NCI-H226 (cell line): ENCODE data around the gene TIAM2.
"Not testable (repeated sequence)": the region's sequence is repeated elsewhere in the genome, so short reads cannot be mapped to it uniquely, and the experiment has no call there.

ENCODE experiments used
- DNase-seq: peaks from one replicate; pipeline ENCODE4 v3.0.0-alpha.2; 2015

Gene TIAM2

DNA sequence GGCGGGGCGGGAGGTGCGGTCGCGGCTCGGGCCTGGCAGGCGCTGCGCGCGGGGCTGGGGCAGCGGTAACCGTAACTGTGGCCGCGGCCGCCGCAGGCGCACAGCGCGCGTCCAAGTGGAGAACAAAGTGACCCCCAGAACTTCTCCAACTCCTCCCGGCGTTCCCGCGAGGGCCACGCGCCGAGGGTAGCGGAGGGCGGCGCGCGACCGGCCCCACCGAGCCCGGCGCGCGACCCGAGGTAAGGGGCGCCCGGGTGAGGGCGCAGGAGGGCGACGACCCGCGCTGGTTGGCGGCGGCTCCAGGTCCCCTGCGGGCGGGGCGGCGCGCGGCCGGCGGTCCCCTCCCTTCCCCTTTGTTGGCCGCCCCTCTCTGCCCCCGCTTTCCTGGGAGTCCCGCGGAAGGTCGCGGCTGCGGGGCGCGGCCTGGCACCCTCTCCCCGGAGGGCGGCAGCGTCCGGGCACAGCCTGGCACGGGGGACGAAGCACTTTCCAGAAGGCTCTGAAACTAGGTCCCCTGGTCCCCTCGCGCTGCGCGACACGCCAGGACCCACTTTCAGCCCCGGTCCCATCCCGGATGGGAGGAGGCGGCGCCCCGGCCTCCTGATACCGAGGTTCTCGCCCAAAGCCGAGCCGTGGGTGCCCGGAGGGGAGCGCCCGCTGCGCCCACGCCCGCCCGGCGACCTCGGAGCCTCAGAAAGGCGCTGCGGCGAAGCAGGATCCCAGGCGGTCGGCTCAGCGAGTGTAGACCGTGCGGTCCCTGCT, at the start of gene TIAM2:
TSS of gene TIAM2 (plus strand) at position 62 of the 762 bp plus-strand sequence. CDS start 133,909 bp downstream, outside the sequence.
- peak; percentile 11 for DNase-seq

DNA sequence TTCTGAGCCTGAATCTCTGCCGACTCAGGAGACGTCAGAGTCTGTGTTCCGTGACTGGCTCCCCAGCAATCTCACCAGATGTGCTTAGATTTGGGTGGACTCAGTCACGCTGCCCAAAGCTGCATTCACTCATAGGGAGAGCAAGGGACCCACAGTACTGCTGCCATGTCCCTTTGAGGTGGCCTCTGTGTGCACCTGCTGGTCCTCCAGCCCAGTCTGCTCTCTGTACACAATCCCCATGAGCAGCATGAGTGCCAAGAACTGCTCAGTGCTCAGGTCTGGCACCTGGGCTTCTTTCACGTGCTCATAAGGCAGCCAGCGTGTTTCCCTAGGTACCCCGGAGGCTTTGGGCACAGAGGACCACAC, 44.2 kb upstream of the TIAM2 start:
- DNase-seq, result no peak

DNA sequence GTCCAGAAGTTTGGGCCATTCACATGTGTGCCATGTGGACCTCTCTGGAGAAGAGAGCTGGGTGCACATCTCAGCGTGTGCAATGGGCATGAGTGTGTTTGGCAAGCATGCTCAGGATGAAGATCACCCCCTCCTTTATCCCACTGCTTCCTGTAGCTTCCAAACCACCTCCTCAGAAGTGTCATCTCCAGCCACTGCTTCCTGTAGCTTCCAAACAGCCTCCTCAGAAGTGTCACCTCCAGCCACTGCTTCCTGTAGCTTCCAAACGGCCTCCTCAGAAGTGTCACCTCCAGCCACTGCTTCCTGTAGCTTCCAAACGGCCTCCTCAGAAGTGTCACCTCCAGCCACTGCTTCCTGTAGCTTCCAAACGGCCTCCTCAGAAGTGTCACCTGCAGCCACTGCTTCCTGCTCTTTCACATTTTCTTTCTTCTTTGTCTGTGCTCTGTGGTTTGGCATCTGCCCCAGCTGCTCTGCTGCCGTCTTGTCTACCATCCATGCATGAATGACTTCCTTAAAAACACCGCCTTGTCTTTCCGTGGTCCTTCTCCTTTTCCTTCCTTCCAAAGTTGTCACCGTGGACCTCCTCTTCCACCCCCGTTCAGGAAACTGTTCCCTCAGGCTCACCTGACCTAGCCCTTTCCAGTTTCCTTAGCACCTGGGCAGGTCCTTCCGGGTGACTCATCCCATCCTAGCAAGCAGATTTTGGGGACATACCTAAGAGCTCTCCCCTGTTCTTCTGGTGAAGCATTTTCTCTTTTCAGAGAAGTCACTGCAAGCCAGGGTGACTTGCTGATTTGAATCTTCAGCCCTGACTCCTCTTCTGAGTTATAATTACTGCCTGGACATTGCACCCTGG, 43.5 kb upstream of the TIAM2 start:
- DNase-seq, result no peak

DNA sequence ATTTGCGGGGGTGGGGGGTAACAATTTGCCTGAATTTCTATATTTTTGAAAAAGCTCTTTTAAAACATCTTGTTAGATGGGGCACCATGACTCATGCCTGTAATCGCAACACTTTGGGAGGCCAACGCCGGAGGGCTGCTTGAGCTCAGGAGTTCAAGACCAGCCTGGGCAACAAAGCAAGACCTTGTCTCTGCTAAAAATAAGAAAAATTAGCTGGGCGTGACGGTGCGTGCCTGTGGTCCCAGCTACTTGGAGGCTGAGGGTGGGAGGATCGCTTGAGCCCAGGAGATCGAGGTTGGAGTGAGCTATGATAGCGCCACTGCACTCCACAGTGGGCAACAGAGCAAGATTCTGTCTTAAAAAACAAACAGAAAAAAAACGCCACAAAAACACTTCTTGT, 41.5 kb upstream of the TIAM2 start:
- no peak for DNase-seq

DNA sequence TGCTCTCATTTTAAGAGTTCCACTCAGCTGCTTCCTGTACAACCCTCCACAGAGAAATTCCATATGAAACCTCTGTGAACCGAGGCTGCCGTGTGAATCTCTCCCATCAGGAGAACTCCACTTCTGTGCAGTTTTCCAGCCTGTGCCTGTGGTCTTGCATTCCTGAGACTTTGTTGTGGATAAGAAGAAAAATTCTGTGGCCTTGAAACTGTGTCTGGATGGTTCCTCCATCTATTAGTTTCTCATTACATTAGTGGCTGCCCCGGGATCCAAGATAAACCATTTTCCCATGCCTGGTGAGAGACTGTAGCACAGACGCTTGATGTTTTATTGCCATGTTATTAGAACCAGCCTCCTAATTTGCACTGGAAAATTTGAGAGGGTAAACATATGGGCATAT, 40.8 kb upstream of the TIAM2 start:
- DNase-seq, result no peak

DNA sequence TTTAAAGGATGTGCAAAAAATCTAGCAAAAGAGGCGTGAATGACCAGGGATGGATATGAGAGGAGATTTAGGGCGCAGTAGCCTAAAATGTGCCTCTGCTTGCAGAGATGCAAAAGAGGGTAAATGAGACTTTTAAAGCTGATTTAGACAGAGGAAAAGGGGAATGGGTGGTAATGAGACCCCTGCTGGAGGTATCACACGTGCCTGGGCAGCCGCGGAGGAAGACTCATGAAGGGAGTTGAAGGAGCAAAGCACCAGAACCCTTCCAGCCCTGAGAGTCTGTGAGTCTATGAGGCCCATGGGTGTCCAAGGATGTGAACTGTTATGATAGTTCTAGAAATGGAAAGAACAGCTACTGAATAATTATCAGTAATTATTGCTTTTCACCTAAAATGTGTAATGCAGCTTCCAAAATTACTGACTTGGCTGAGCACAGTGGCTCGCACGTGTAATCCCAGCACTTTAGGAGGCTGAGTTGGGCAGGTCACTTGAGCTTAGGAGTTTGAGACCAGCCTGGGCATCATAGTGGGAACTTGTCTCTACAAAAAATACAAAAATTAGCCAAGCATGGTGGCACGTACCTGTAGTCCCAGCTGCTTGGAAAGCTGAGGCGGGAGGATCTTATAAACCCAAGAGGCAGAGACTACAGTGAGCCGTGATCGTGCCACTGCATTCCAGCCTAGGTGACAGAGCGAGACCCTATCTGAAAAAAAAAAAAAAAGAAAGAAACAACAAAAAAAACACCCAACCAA, 38.2 kb upstream of the TIAM2 start:
- DNase-seq, result no peak

DNA sequence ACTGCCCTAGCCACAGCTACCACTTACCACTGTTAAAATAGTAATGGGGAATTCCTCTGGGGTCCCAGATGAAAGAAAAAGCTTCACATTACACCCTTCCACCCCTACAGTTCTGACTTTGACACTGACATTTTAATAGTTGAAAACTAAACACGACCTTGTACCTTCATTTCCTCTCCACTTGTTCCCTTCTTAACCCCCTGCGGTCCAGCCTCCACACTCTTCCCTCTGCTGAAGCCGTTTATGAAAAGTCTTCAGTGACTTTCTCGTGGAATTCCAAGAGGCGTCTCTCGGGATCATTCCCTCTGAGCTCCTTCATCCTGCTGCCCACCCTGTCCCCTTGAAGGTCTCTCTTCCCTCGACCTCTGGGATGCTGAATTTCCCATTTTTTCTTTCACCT, 36.6 kb upstream of the TIAM2 start:
- DNase-seq, result no peak

DNA sequence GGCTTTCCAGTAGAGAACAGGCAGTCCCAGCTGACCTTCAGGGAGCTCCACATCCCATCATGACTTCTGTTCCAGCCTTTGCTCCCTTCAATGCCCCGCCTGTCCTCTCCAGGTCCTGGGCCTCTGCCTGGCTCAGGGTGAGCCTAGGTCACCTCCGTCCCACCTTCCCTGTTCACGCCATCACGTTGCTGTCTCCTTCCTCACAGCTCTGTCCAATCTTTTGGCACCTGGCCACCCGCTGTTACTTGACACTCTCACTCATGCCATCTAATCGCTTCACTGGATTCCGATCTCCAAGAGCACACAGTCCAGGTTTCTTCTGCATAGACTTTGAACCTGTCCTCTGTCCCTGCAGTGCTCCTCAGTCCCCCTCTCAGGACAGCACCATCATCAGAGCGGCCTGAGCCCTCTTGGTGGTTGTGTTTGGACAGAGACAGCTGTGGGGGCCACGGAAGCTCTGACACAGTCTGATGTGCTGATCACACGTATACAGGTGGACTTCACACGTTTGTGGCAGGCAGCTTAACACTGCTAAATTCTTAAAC, 34.7 kb upstream of the TIAM2 start:
- DNase-seq, result no peak

DNA sequence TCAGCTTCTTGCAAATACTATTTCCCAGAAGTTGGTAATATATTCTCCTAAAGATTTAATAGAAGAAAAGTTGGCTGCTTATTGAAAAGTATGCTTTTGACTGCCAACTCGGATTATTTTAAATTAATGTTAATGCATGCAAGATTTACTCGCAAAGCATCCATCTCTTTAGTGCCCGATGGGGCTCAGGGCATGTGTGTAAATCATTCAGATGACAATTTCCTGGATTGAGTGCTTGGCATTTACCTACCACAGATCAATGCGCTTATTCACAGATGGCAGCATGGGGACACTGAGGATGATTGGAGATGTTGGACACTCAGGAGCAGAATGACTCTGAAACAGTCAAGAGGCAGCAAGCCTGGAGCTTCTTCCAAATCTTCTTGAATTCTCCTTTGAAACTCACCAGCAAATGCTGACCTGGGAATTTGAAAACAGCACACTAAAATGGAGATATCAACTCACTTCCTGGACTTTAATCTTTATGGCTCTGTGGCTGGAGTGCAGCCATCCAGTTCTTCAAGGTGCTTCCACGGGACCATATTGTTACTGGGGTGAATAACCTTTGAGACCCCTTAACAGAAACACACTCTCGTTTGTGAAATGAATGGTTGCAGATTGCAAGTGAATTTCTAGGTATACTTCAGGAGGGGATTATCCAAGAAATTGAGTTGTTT, 34.1 kb upstream of the TIAM2 start:
- DNase-seq, result no peak

DNA sequence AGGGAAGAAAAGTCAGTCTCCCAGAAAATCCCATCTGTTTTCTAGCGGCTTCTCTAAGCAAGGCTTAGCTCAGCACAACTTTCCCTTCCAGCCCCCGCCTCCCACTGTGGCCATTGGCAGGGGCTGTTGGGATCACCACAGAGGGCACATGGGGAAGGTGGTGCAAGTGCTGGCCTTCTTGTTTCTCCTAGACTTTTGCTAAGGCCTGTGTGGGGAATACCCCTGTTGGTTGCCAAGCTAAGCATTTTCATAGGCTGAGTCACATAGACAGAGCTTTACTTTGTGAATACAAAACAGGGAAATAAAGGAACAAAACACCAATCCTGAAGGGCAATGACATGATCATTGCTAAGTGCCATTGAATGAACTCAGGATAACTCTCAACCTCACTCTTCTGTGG, 32.4 kb upstream of the TIAM2 start:
- peak; percentile 62 for DNase-seq

DNA sequence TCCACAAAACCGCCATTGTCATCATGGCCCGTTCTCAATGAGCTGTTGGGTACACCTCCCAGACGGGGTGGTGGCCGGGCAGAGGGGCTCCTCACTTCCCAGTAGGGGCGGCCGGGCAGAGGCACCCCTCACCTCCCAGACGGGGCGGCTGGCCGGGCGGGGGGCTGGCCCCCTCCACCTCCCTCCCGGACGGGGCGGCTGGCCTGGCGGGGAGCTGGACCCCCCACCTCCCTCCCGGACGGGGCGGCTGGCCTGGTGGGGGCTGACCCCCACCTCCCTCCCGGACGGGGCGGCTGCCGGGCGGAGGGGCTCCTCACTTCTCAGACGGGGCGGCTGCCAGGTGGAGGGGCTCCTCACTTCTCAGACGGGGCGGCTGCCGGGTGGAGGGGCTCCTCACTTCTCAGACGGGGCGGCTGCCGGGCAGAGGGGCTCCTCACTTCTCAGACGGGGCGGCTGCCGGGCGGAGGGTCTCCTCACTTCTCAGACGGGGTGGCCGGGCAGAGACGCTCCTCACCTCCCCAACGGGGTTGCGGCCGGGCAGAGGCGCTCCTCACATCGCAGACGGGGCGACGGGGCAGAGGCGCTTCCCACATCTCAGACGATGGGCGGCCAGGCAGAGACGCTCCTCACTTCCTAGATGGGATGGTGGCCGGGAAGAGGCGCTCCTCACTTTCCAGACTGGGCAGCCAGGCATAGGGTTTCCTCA, 28.9 kb upstream of the TIAM2 start:
- DNase-seq, result not testable (repeated sequence)

DNA sequence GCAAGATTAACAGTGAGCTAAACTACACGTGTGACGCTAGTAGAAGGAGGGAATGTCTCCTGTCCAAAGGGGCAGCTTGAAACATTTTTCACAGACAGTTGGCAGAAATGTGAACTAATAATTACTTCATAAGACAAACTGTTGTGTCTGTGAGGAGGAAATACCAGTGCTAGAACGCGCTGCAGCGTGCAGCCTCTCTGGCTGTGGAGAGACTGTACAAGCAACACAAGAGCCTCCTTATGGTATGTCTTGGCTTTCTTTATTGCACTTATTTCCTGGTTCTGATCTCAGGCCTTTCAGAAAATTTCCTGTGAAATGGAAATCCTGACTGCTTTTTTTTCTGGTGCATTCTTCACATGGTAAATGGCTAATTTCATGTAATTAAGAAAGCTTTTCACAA, 25.3 kb upstream of the TIAM2 start:
- no peak for DNase-seq

DNA sequence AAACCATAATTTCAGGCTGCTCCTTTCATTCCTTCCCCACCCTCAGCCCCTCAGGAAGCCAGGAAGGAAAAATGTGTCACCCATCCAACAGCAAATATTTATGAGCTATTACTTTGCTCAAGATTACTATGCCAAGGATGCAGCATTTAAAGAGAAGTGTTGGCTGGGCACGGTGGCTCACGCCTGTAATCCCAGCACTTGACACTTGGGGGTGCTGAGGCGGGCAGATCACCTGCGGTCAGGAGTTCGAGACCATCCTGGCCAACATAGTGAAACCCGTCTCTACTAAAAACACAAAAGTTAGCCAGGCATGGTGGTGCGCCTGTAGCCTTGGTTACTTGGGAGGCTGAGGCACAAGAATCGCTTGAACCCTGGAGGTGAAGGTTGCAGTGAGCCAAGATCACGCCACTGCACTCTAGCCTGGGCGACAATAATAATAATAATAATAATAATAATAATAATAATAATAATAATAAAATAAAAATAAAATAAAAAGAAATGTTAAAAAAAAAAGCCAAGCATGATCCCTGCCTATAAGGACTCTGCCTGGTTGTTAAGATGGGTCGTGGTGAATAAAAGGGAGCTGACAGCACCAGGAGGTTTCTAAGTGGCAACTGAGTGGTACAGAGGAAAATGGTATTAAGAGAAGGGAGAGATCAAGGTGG, 20.5 kb upstream of the TIAM2 start:
- no peak for DNase-seq

DNA sequence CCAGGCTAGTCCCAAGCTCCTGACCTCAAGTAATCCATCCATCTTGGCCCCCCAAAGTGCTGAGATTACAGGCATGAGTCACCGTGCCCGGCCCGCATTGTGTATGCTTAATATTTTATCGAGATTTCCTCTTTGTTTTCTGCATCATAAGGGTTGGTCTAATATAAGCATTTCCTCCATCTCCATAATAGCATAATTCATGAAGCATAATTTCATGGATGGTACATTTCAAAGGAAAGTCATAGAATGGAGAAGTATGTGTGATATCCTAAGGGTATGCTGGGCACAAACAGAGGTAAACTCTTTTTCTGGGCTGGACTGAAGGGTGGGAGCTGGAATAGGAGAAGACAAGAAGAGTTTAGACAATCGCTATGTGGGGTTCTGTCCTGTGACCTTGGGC, 17.5 kb upstream of the TIAM2 start:
- DNase-seq, result no peak

DNA sequence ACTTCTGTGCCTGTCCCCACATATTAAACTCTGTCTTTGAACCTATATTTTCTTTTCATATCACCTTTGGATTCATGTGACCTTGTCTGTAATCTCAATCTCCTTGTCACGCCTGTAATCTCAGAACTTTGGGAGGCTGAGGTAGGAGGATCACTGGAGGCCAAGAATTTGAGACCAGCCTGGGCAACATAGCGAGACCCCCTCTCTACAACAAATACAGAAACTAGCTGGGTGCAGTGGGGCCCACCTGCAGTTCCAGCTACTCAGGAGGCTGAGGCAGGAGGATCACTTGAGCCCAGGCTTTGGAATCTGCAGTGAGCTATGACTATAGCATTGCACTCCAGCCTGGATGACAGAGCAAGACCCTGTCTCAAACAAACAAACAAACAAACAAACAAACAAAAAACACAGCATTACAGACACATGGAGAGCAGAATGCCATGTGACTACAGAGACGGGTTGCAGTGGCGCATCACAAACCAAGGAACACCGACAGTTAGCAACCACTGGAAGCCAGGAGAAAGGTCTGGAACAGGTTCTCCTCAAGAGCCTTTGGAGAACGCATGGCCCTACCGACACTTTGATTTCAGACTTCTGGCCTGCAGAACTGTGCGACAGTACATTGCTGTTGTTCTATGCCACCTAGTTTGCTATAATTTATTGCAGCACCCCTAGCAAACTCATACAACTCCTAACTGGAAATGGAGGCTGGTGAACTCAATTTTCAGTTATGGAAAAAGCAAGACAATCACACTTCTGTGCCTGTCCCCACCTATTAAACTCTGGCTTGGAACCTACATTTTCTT, 14.6 kb upstream of the TIAM2 start:
- no peak for DNase-seq

DNA sequence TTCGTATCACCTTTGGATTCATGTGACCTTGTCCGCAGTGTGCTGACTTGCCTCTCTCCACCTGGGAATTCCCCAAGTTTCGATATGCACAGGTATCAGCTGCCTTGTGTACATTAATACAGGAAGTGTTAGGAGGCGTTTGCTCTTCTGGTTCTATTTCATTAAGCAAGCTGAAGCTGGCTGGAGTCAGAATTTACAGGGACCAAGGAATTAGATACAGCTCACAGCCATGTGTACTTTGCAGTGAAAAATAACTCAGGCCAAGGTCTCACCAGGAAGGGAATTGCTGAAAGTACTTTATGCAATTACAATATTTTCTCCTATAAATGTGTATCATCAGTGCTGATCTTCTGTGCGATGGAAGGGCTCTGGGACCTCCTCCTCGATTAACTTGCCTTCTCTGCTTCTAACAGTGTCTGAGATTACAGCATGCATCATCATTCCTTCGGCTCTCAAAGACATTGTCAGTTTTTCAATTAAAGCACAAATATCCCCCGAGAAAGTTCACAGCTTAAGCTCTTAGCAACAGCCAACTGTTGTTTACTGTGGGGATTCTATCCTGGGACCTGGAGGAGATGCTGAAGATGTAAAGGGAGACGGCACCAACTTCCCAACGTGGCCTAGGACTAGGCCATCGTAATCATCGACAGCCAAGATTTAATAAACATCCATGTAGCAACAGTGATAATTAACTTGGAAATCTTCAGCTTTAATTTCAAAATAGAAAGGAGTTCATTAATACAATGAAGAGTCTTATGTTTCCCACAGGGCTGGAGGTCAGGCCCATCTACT, 13.8 kb upstream of the TIAM2 start:
- no peak for DNase-seq

DNA sequence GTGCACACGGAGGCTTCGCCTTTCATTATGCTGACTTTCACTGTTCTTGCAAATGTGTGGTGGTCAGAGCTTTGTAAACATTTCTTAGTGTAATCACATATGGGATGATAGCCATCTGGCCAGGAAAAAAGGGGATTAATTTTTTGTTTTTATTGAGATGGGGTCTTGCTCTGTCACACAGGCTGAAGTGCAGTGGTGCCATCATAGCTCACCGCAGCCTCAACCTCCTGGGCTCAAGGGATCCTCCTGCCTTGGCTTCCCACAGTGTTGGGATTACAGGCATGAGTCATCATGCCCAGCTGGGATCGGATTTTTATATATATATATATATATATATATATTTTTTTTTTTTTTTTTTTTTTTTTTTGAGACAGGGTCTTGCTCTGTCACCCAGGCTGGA, 11.0 kb upstream of the TIAM2 start:
- DNase-seq, result no peak

DNA sequence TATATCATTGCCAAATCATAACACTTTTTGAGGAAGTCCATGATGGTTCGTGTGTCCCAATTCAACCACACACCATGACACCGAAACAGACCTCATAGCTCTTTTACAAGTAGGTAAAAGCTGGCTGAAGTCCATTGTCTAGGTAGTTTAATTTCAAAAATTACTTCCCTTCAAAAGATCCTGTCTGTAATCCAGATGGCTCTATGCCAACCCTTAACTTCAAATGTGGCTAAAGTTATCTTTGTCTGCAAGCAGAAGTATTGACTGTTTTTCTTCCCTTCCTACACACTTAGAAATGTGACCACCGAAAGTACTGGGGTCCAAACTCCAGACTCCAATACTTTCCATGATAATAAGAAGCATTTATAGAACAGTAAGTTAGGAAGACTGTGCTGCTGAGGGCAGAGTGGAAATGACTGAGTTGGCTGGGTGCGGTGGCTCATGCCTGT, 8.3 kb upstream of the TIAM2 start:
- no peak for DNase-seq

DNA sequence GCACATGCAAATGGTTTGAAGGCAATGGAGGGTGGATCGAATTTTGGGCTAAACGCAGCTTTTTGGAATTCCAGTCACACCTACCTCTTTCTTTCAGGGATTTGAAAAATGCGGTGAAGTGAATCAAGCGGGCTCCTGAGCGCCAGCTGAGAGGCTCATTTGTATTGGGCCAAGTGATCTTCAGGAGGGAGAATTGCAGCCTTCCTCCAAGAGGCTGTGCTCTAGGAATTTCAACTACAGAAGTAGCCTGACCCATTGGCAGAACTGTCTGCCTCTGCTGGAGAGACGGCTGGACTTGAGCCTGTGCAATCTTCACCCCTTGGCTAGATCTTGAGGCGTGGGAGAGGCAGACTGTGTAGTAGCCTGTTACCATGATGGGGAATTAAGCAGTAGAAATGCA, 5.7 kb upstream of the TIAM2 start:
- DNase-seq, result no peak

DNA sequence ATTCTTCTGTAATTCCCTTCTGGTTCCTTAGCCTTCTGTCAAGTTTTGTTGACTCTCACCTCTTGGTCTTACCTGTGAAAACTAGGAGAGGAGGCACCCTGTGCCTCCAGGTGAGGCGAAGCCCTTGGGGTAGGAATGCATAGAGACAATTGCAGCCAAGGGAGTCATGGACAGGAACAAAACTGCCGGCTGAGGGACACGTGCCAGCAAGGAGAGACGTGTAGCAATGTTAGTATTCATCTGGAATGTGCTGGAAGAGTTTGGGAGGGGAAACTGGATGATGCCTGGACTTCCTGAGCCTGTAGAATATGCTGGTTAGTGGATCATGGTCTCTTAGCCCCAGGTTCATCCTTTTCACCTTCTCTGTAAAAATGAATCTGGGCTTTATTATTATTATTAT, 3.9 kb upstream of the TIAM2 start:
- peak; percentile 19 for DNase-seq
